ENCODE results near the gene CNOT1. TPM values are rescaled to one million over a fixed set of nuclear protein-coding genes. Genes with fewer than 3 reads are reported as not detected.
"Not testable (repeated sequence)": the region's sequence is repeated elsewhere in the genome, so short reads cannot be mapped to it uniquely, and the experiment has no call there.

CNOT1 gene
- 100 to 1,000 TPM in 1 of 2 donors, 10 to 100 TPM in 1; 53.7 to 105 TPM for polyA plus RNA-seq

- H3K4me1 ChIP-seq (ENCODE audit: control insufficient read depth in 2 of 2, insufficient read depth in 2 of 2, low read length in 1 of 2), result no peaks in the 10 kb centered on the region
- no peaks in the 10 kb centered on the region for H3K36me3 ChIP-seq (ENCODE audit: control insufficient read depth in 2 of 2, insufficient read depth in 2 of 2, low read length in 1 of 2)
- H3K27me3 ChIP-seq (ENCODE audit: control insufficient read depth in 1 of 2, insufficient read depth in 2 of 2, low read length in 2 of 2), result no peaks in the 10 kb centered on the region
- H3K27ac ChIP-seq (ENCODE audit: low read depth in 2 of 2, low read length in 1 of 2), result peak within 1 kb of the TSS; percentile 99 to 100
- peak within 1 kb of the TSS; percentile 92 to 98 for H3K4me3 ChIP-seq (ENCODE audit: low read depth in 1 of 2, low read length in 2 of 2)
- no peaks in the 10 kb centered on the region for H3K9me3 ChIP-seq (ENCODE audit: control insufficient read depth in 2 of 2, insufficient read depth in 1 of 2, low read depth in 1 of 2, low read length in 1 of 2)
- WGBS, 2 donors, result 0% methylated on average over 61 of the region's 61 CpGs
These were observed at the start of gene CNOT1 for GRCh38 chr16:58629733-58630640. Gene CNOT1, minus strand, starts transcription at chr16:58629826. Its CDS starts 30,489 bp downstream, at chr16:58599337.

- Histone ChIP-seq H3K9me3 (ENCODE audit: control insufficient read depth in 2 of 2, insufficient read depth in 1 of 2, low read depth in 1 of 2, low read length in 1 of 2) (no peaks in the 10 kb centered on the region), H3K27ac (ENCODE audit: low read depth in 2 of 2, low read length in 1 of 2) (no peak overlapping the region), H3K4me1 (ENCODE audit: control insufficient read depth in 2 of 2, insufficient read depth in 2 of 2, low read length in 1 of 2) (peaks cover 0 to 5% of the 10 kb centered on the region in 2 donors), H3K27me3 (ENCODE audit: control insufficient read depth in 1 of 2, insufficient read depth in 2 of 2, low read length in 2 of 2) (no peaks in the 10 kb centered on the region), H3K36me3 (ENCODE audit: control insufficient read depth in 2 of 2, insufficient read depth in 2 of 2, low read length in 1 of 2) (peaks cover 3 to 29% of the 10 kb centered on the region in 2 donors), H3K4me3 (ENCODE audit: low read depth in 1 of 2, low read length in 2 of 2) (no peak overlapping the region)
- WGBS, 2 donors, result 52 to 61% methylated on average over 3 of the region's 3 CpGs
These were observed 49.1 kb upstream of the CNOT1 start for GRCh38 chr16:58678716-58679115.

- Histone ChIP-seq H3K27me3 (ENCODE audit: control insufficient read depth in 1 of 2, insufficient read depth in 2 of 2, low read length in 2 of 2) (no peaks in the 10 kb centered on the region), H3K27ac (ENCODE audit: low read depth in 2 of 2, low read length in 1 of 2) (no peak overlapping the region), H3K4me1 (ENCODE audit: control insufficient read depth in 2 of 2, insufficient read depth in 2 of 2, low read length in 1 of 2) (peaks cover 0 to under 1% of the 10 kb centered on the region in 2 donors), H3K4me3 (ENCODE audit: low read depth in 1 of 2, low read length in 2 of 2) (no peak overlapping the region), H3K36me3 (ENCODE audit: control insufficient read depth in 2 of 2, insufficient read depth in 2 of 2, low read length in 1 of 2) (peaks cover 3 to 29% of the 10 kb centered on the region in 2 donors), H3K9me3 (ENCODE audit: control insufficient read depth in 2 of 2, insufficient read depth in 1 of 2, low read depth in 1 of 2, low read length in 1 of 2) (no peaks in the 10 kb centered on the region)
- 97% methylated on average over 4 of the region's 4 CpGs for WGBS, 2 donors
These were observed 48.6 kb upstream of the CNOT1 start for GRCh38 chr16:58678269-58678668.

GRCh38 chr16:58670946-58671583, 41.4 kb upstream of the CNOT1 start:
- Histone ChIP-seq H3K4me1 (ENCODE audit: control insufficient read depth in 2 of 2, insufficient read depth in 2 of 2, low read length in 1 of 2) (no peaks in the 10 kb centered on the region), H3K9me3 (ENCODE audit: control insufficient read depth in 2 of 2, insufficient read depth in 1 of 2, low read depth in 1 of 2, low read length in 1 of 2) (no peaks in the 10 kb centered on the region), H3K27ac (ENCODE audit: low read depth in 2 of 2, low read length in 1 of 2) (no peak overlapping the region), H3K27me3 (ENCODE audit: control insufficient read depth in 1 of 2, insufficient read depth in 2 of 2, low read length in 2 of 2) (no peaks in the 10 kb centered on the region), H3K4me3 (ENCODE audit: low read depth in 1 of 2, low read length in 2 of 2) (no peak overlapping the region), H3K36me3 (ENCODE audit: control insufficient read depth in 2 of 2, insufficient read depth in 2 of 2, low read length in 1 of 2) (peaks cover 0 to 21% of the 10 kb centered on the region in 2 donors)
- WGBS, 2 donors, result 94 to 96% methylated on average over 17 to 18 of the region's 18 CpGs

- Histone ChIP-seq H3K9me3 (ENCODE audit: control insufficient read depth in 2 of 2, insufficient read depth in 1 of 2, low read depth in 1 of 2, low read length in 1 of 2) (no peaks in the 10 kb centered on the region), H3K4me1 (ENCODE audit: control insufficient read depth in 2 of 2, insufficient read depth in 2 of 2, low read length in 1 of 2) (no peaks in the 10 kb centered on the region), H3K4me3 (ENCODE audit: low read depth in 1 of 2, low read length in 2 of 2) (no peak overlapping the region), H3K27me3 (ENCODE audit: control insufficient read depth in 1 of 2, insufficient read depth in 2 of 2, low read length in 2 of 2) (no peaks in the 10 kb centered on the region), H3K36me3 (ENCODE audit: control insufficient read depth in 2 of 2, insufficient read depth in 2 of 2, low read length in 1 of 2) (peaks cover 0 to 16% of the 10 kb centered on the region in 2 donors), H3K27ac (ENCODE audit: low read depth in 2 of 2, low read length in 1 of 2) (no peak overlapping the region)
These were observed 40.6 kb upstream of the CNOT1 start for GRCh38 chr16:58670177-58670576.

- Histone ChIP-seq H3K27ac (ENCODE audit: low read depth in 2 of 2, low read length in 1 of 2) (no peak overlapping the region), H3K27me3 (ENCODE audit: control insufficient read depth in 1 of 2, insufficient read depth in 2 of 2, low read length in 2 of 2) (no peaks in the 10 kb centered on the region), H3K36me3 (ENCODE audit: control insufficient read depth in 2 of 2, insufficient read depth in 2 of 2, low read length in 1 of 2) (peaks cover 0 to 8% of the 10 kb centered on the region in 2 donors), H3K4me1 (ENCODE audit: control insufficient read depth in 2 of 2, insufficient read depth in 2 of 2, low read length in 1 of 2) (peaks cover 0 to 2% of the 10 kb centered on the region in 2 donors), H3K9me3 (ENCODE audit: control insufficient read depth in 2 of 2, insufficient read depth in 1 of 2, low read depth in 1 of 2, low read length in 1 of 2) (no peaks in the 10 kb centered on the region), H3K4me3 (ENCODE audit: low read depth in 1 of 2, low read length in 2 of 2) (no peak overlapping the region)
- WGBS, 2 donors, result 81 to 85% methylated on average over 8 of the region's 8 CpGs
These were observed 35.6 kb upstream of the CNOT1 start for GRCh38 chr16:58665200-58665599.

GRCh38 chr16:58661199-58661830, 31.7 kb upstream of the CNOT1 start:
- Histone ChIP-seq H3K9me3 (ENCODE audit: control insufficient read depth in 2 of 2, insufficient read depth in 1 of 2, low read depth in 1 of 2, low read length in 1 of 2) (no peaks in the 10 kb centered on the region), H3K27ac (ENCODE audit: low read depth in 2 of 2, low read length in 1 of 2) (no peak overlapping the region), H3K4me3 (ENCODE audit: low read depth in 1 of 2, low read length in 2 of 2) (no peak overlapping the region), H3K36me3 (ENCODE audit: control insufficient read depth in 2 of 2, insufficient read depth in 2 of 2, low read length in 1 of 2) (no peaks in the 10 kb centered on the region), H3K4me1 (ENCODE audit: control insufficient read depth in 2 of 2, insufficient read depth in 2 of 2, low read length in 1 of 2) (peaks cover 0 to 2% of the 10 kb centered on the region in 2 donors), H3K27me3 (ENCODE audit: control insufficient read depth in 1 of 2, insufficient read depth in 2 of 2, low read length in 2 of 2) (no peaks in the 10 kb centered on the region)
- 30 to 32% methylated on average over 12 of the region's 12 CpGs for WGBS, 2 donors

- H3K4me3 ChIP-seq (ENCODE audit: low read depth in 1 of 2, low read length in 2 of 2); H3K9me3 ChIP-seq (ENCODE audit: control insufficient read depth in 2 of 2, insufficient read depth in 1 of 2, low read depth in 1 of 2, low read length in 1 of 2); H3K27ac ChIP-seq (ENCODE audit: low read depth in 2 of 2, low read length in 1 of 2); H3K4me1 ChIP-seq (ENCODE audit: control insufficient read depth in 2 of 2, insufficient read depth in 2 of 2, low read length in 1 of 2); H3K36me3 ChIP-seq (ENCODE audit: control insufficient read depth in 2 of 2, insufficient read depth in 2 of 2, low read length in 1 of 2); H3K27me3 ChIP-seq (ENCODE audit: control insufficient read depth in 1 of 2, insufficient read depth in 2 of 2, low read length in 2 of 2): not testable (repeated sequence)
- WGBS, 2 donors, result 75 to 77% methylated on average over 11 of the region's 11 CpGs
These were observed 30.3 kb upstream of the CNOT1 start for GRCh38 chr16:58659911-58660310.

- H3K9me3 ChIP-seq (ENCODE audit: control insufficient read depth in 2 of 2, insufficient read depth in 1 of 2, low read depth in 1 of 2, low read length in 1 of 2), result no peaks in the 10 kb centered on the region
- 87 to 91% methylated on average over 3 of the region's 3 CpGs for WGBS, 2 donors
- H3K4me3 ChIP-seq (ENCODE audit: low read depth in 1 of 2, low read length in 2 of 2), result no peak overlapping the region
- H3K4me1 ChIP-seq (ENCODE audit: control insufficient read depth in 2 of 2, insufficient read depth in 2 of 2, low read length in 1 of 2), result no peaks in the 10 kb centered on the region
- H3K27me3 ChIP-seq (ENCODE audit: control insufficient read depth in 1 of 2, insufficient read depth in 2 of 2, low read length in 2 of 2), result no peaks in the 10 kb centered on the region
- no peak overlapping the region for H3K27ac ChIP-seq (ENCODE audit: low read depth in 2 of 2, low read length in 1 of 2)
- H3K36me3 ChIP-seq (ENCODE audit: control insufficient read depth in 2 of 2, insufficient read depth in 2 of 2, low read length in 1 of 2), result no peaks in the 10 kb centered on the region
These were observed 29.2 kb upstream of the CNOT1 start for GRCh38 chr16:58658796-58659211.

Data from esophagus (tissue), 2 donors.